ENCODE data around the gene CENPP. TPM values are rescaled to one million over a fixed set of nuclear protein-coding genes. Genes with fewer than 3 reads are reported as not detected.

CENPP gene
- total RNA-seq, 1 donor from 2014 or later, result 1.9 TPM

GRCh38 chr9:92292338-92293074 lies 33.2 kb upstream of the CENPP start:
- no peaks in the 10 kb centered on the region for H3K27me3 ChIP-seq (ENCODE audit: insufficient read depth, low read length)
- H3K9ac ChIP-seq (ENCODE audit: low read length), result peak overlapping the region; percentile 85
- H4K20me1 ChIP-seq (ENCODE audit: insufficient read depth, low read length), result peaks cover 27% of the 10 kb centered on the region
- Mint-ChIP-seq H3K4me1 (ENCODE audit: low read depth, unreplicated experiment) (peaks cover 27% of the 10 kb centered on the region), H3K36me3 (ENCODE audit: low read depth, unreplicated experiment) (peaks cover 8% of the 10 kb centered on the region), H3K9me3 (ENCODE audit: unreplicated experiment) (no peaks in the 10 kb centered on the region), H3K4me3 (ENCODE audit: unreplicated experiment) (peak overlapping the region; percentile 93), H3K27me3 (ENCODE audit: low read depth, unreplicated experiment) (no peaks in the 10 kb centered on the region), H3K27ac (ENCODE audit: unreplicated experiment) (peak overlapping the region; percentile 94)
- TF ChIP-seq CTCF (IDR thresholded peaks at IDR 0.05; ENCODE audit: insufficient read depth, low read depth, low read length) (no peak), EZH2 (IDR thresholded peaks at IDR 0.05; ENCODE audit: insufficient read depth, low read length) (no peak)
- H2AFZ ChIP-seq (ENCODE audit: low read depth, low read length), result no peak overlapping the region
- peaks cover 20% of the 10 kb centered on the region for H3K36me3 ChIP-seq (ENCODE audit: insufficient read depth, low read length)
- peaks cover 60% of the 10 kb centered on the region for H3K79me2 ChIP-seq (ENCODE audit: insufficient read depth, low read length)
- DNase-seq (ENCODE audit: low read depth), result no peak
- H3K9me3 ChIP-seq (ENCODE audit: insufficient read depth, low read depth, low read length), result no peaks in the 10 kb centered on the region
- peaks cover 19% of the 10 kb centered on the region for H3K4me1 ChIP-seq (ENCODE audit: insufficient read depth, low read length)
- H3K4me2 ChIP-seq (ENCODE audit: low read length), result peak overlapping the region; percentile 79
- H3K4me3 ChIP-seq (ENCODE audit: insufficient read depth, low read depth, low read length), result peak overlapping the region; percentile 91
- H3K27ac ChIP-seq (ENCODE audit: low read depth, low read length), result peak overlapping the region; percentile 84
- FAIRE-seq, result no peak

DNA sequence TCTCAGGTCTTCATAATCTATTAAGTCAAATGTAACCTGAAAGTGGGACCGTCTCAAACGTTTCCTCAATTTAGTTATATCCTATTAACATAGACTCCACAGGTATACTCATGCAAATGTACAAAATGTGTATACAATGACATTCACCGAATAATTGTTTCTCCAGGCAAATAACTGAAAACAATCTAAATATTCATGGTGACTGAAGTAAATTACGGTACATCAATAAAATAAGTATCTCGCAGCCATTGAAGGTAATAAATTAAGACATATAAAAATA lies 32.7 kb upstream of the CENPP start:
- peak overlapping the region; percentile 84 for H3K27ac ChIP-seq (ENCODE audit: low read depth, low read length)
- H3K9me3 ChIP-seq (ENCODE audit: insufficient read depth, low read depth, low read length), result no peaks in the 10 kb centered on the region
- H3K4me1 Mint-ChIP-seq (ENCODE audit: low read depth, unreplicated experiment), result peaks cover 27% of the 10 kb centered on the region
- H3K4me1 ChIP-seq (ENCODE audit: insufficient read depth, low read length), result peaks cover 19% of the 10 kb centered on the region
- no peaks in the 10 kb centered on the region for H3K27me3 ChIP-seq (ENCODE audit: insufficient read depth, low read length)
- H3K36me3 ChIP-seq (ENCODE audit: insufficient read depth, low read length), result peaks cover 20% of the 10 kb centered on the region
- H3K27ac Mint-ChIP-seq (ENCODE audit: unreplicated experiment), result peak overlapping the region; percentile 94
- peak overlapping the region; percentile 85 for H3K9ac ChIP-seq (ENCODE audit: low read length)
- H3K9me3 Mint-ChIP-seq (ENCODE audit: unreplicated experiment), result no peaks in the 10 kb centered on the region
- no peaks in the 10 kb centered on the region for H3K27me3 Mint-ChIP-seq (ENCODE audit: low read depth, unreplicated experiment)
- H3K36me3 Mint-ChIP-seq (ENCODE audit: low read depth, unreplicated experiment), result peaks cover 8% of the 10 kb centered on the region
- peaks cover 24% of the 10 kb centered on the region for H4K20me1 ChIP-seq (ENCODE audit: insufficient read depth, low read length)
- peak overlapping the region; percentile 93 for H3K4me3 Mint-ChIP-seq (ENCODE audit: unreplicated experiment)
- no peak for FAIRE-seq
- no peak for TF ChIP-seq EZH2 (IDR thresholded peaks at IDR 0.05; ENCODE audit: insufficient read depth, low read length)
- no peak for TF ChIP-seq CTCF (IDR thresholded peaks at IDR 0.05; ENCODE audit: insufficient read depth, low read depth, low read length)
- peak overlapping the region; percentile 79 for H3K4me2 ChIP-seq (ENCODE audit: low read length)
- no peak for DNase-seq (ENCODE audit: low read depth)
- H3K79me2 ChIP-seq (ENCODE audit: insufficient read depth, low read length), result peaks cover 55% of the 10 kb centered on the region
- no peak overlapping the region for H2AFZ ChIP-seq (ENCODE audit: low read depth, low read length)
- peak overlapping the region; percentile 91 for H3K4me3 ChIP-seq (ENCODE audit: insufficient read depth, low read depth, low read length)

All from astrocyte (in vitro differentiated cells and primary cell).